H1 (cell line): ENCODE measurements around the gene SCAF11.

ENCODE experiments used
- EP300 ChIP-seq, 2 experiments: IDR thresholded peaks; 1 replicate in 1 of 2; 2 replicates in 1 of 2; pipeline ENCODE4 v1.6.1; 2011 to 2012; ENCODE audit warnings: low read depth in 2 of 2, low read length in 2 of 2, mild to moderate bottlenecking in 2 of 2, borderline replicate concordance in 1 of 2, inconsistent platforms in 1 of 2, moderate library complexity in 1 of 2
- EZH2 ChIP-seq: fragments of 200-600 bp; sonication (generic); IDR thresholded peaks from 2 replicates; pipeline ENCODE4 v1.7.1; 2012; ENCODE audit warnings: low read depth, mild to moderate bottlenecking, moderate library complexity, low read length, inconsistent platforms; ENCODE audit not compliant: severe bottlenecking
- POLR2A ChIP-seq, 2 experiments: IDR thresholded peaks; 1 replicate in 1 of 2; 2 replicates in 1 of 2; pipeline ENCODE4 v1.6.1; 2011; ENCODE audit warnings: low read depth in 2 of 2, low read length in 2 of 2, mild to moderate bottlenecking in 2 of 2; ENCODE audit errors: control extremely low read depth in 1 of 2
- POLR2AphosphoS5 ChIP-seq: IDR thresholded peaks from 2 replicates; pipeline ENCODE4 v1.6.1; 2011; ENCODE audit warnings: low read depth, low read length
- RAD21 ChIP-seq, 2 experiments: IDR thresholded peaks in 1 of 2; conservative IDR thresholded peaks in 1 of 2; 2 replicates each; pipeline ENCODE4 v1.6.1; 2011; ENCODE audit warnings: low read depth in 2 of 2, low read length in 2 of 2, improper control_type of control experiment in 1 of 2, inconsistent platforms in 1 of 2, mild to moderate bottlenecking in 1 of 2, moderate library complexity in 1 of 2
- SIX5 ChIP-seq: IDR thresholded peaks from 2 replicates; pipeline ENCODE4 v1.6.1; 2011; ENCODE audit warnings: mild to moderate bottlenecking, low read depth, low read length
- TF ChIP-seq, protein P1 (sequence below), 3 experiments: IDR thresholded peaks; 1 replicate in 2 of 3; 2 replicates in 1 of 3; pipeline versions ENCODE4 v1.5.1 to v1.6.1; 2011; ENCODE audit warnings: low read length in 3 of 3, mild to moderate bottlenecking in 3 of 3, inconsistent platforms in 2 of 3, low read depth in 1 of 3, moderate library complexity in 1 of 3; ENCODE audit not compliant: insufficient read depth in 1 of 3; ENCODE audit errors: control extremely low read depth in 1 of 3

DNA sequence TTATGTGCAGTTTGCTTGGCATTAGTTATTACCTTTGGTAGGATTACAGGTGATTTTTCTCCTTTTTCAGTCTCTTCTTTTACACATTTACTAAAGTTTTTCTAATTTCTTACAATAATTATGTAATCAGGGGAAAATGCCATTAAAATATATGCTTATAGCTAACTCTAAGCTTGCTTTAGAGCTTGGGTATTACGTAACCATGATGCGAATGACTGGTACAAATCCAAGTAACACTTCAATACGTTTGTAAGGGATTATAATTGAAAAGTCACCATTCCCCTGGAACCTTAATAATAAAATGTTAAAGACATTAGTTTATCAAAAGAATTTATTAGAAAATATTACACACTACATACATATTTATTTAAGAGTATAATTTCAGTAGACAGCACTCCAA, 71.6 kb downstream of the SCAF11 start:
- TF ChIP-seq SIX5 (no peak), RAD21 (IDR thresholded peaks at IDR 0.05 in 1 of 2, conservative IDR thresholded peaks at IDR 0.05 in 1 of 2; ENCODE audit: low read depth in 2 of 2, low read length in 2 of 2) (no peak), POLR2AphosphoS5 (no peak), POLR2A (IDR thresholded peaks at IDR 0.05; ENCODE audit: control extremely low read depth in 1 of 2, low read depth in 2 of 2, low read length in 2 of 2) (no peak), EZH2 (no peak), EP300 (IDR thresholded peaks at IDR 0.05; ENCODE audit: borderline replicate concordance in 1 of 2, low read depth in 2 of 2, low read length in 2 of 2) (no peak)
- TF ChIP-seq, protein P1, sequence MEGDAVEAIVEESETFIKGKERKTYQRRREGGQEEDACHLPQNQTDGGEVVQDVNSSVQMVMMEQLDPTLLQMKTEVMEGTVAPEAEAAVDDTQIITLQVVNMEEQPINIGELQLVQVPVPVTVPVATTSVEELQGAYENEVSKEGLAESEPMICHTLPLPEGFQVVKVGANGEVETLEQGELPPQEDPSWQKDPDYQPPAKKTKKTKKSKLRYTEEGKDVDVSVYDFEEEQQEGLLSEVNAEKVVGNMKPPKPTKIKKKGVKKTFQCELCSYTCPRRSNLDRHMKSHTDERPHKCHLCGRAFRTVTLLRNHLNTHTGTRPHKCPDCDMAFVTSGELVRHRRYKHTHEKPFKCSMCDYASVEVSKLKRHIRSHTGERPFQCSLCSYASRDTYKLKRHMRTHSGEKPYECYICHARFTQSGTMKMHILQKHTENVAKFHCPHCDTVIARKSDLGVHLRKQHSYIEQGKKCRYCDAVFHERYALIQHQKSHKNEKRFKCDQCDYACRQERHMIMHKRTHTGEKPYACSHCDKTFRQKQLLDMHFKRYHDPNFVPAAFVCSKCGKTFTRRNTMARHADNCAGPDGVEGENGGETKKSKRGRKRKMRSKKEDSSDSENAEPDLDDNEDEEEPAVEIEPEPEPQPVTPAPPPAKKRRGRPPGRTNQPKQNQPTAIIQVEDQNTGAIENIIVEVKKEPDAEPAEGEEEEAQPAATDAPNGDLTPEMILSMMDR (IDR thresholded peaks at IDR 0.05; ENCODE audit: control extremely low read depth in 1 of 3, insufficient read depth in 1 of 3, low read depth in 1 of 3, low read length in 3 of 3): no peak
